ENCODE results near the gene MAP3K10. TPM values are rescaled to one million over a fixed set of nuclear protein-coding genes. Genes with fewer than 3 reads are reported as not detected.

Gene MAP3K10
- total and polyA plus RNA-seq, 9 of the 15 experiments (the other 6 are each of a cell fraction or from before 2014, with no cell fraction given), result 0.01 to 8.0 (median 2.7) TPM; not detected in 1

GRCh38 chr19:40262422-40262821 is 71.2 kb downstream of the MAP3K10 start:
- intact Hi-C loops (cut with micrococcal nuclease), result no loop called here
- no peak overlapping the region for H3K4me3 ChIP-seq
- H3K9me3 ChIP-seq (replicated peaks; ENCODE audit: control insufficient read depth, insufficient read depth, low read depth, low read length), result no peaks in the 10 kb centered on the region
- no peak overlapping the region for H3K9ac ChIP-seq (ENCODE audit: insufficient read depth in 1 of 2, low read depth in 2 of 2, low read length in 2 of 2)
- FAIRE-seq (no peak), ATAC-seq (no peak), DNase-seq (ENCODE audit: extremely low read depth in 1 of 4, low spot score in 3 of 4) (no peak)
- TF ChIP-seq RNF2 (IDR thresholded peaks at IDR 0.05) (no peak), ZNF253 (CRISPR knock-in tag; conservative IDR thresholded peaks at IDR 0.05) (no peak), RHOXF2B (CRISPR knock-in tag; conservative IDR thresholded peaks at IDR 0.05) (no peak), ERF (CRISPR knock-in tag; IDR thresholded peaks at IDR 0.05) (no peak), ZKSCAN1 (IDR thresholded peaks at IDR 0.05; ENCODE audit: low read depth, low read length) (no peak), SNAPC5 (CRISPR knock-in tag; IDR thresholded peaks at IDR 0.05) (no peak), POLR2A (conservative IDR thresholded peaks at IDR 0.05) (no peak)
- no TSS peak for BruUV-seq (replicated peaks)
- in situ Hi-C loops (cut with MboI), result no loop called here
- 0 out of 2 replicates have a peak, but pooled peaks cover 10% of the 10 kb centered on the region for H4K20me1 ChIP-seq (replicated peaks; ENCODE audit: control insufficient read depth, insufficient read depth, low read length)
- H2AFZ ChIP-seq (ENCODE audit: low read depth, low read length), result no peak overlapping the region
- H3K36me3 ChIP-seq (ENCODE audit: control insufficient read depth, insufficient read depth, low read length), result peaks cover 56% of the 10 kb centered on the region; the same call in 2 of the 3 replicates
- POLR2A ChIA-PET, result interaction anchor here (0.9 kb wide), 1 partner anchor 12 kb away, joined by 3 read pairs; no protein-coding TSS in a partner anchor
- H3K4me2 ChIP-seq (ENCODE audit: insufficient read depth, low read length), result no peak overlapping the region
- CTCF ChIA-PET (ENCODE audit: low intra/inter-chr PET ratio), result no interaction called here
- no peak overlapping the region for H3K27ac ChIP-seq (ENCODE audit: extremely low read depth, low read depth, low read length)
- H3K27me3 ChIP-seq (ENCODE audit: control insufficient read depth in 2 of 2, insufficient read depth in 2 of 2, low read length in 2 of 2), result no peaks in the 10 kb centered on the region
- WGBS (ENCODE audit: insufficient coverage, low coverage, missing lambda C conversion rate), result 92% methylated on average over 3 of the region's 3 CpGs
- no peaks in the 10 kb centered on the region for H3K9me1 ChIP-seq (ENCODE audit: control insufficient read depth, insufficient read depth, low read length)
- peaks cover 4 to 34% of the 10 kb centered on the region in 2 experiments; a peak in 4 of 5 replicates for H3K4me1 ChIP-seq (replicated peaks in 1 of 2; ENCODE audit: control insufficient read depth in 2 of 2, insufficient read depth in 2 of 2, low read length in 2 of 2)
- peaks cover 84% of the 10 kb centered on the region for H3K79me2 ChIP-seq (ENCODE audit: control insufficient read depth, insufficient read depth, low read length)

All from K562 (cell line).